Astrocyte (in vitro differentiated cells and primary cell): ENCODE results near the gene CA12. TPM values are rescaled to one million over a fixed set of nuclear protein-coding genes. Genes with fewer than 3 reads are reported as not detected.

ENCODE experiments used
- DNase-seq: peaks from one replicate; pipeline ENCODE4 v3.0.0-alpha.2; 2010; ENCODE audit warnings: low read depth
- FAIRE-seq: peaks from 2 replicates; lab custom pipeline; 2011; peaks lifted over from hg19 to GRCh38; lab: Jason Lieb, UNC
- H2AFZ ChIP-seq: 2 replicates; pipeline ENCODE4 v1.6.0; 2012; ENCODE audit warnings: low read depth, low read length, inconsistent platforms
- H3K27ac ChIP-seq: 2 replicates; pipeline ENCODE4 v1.5.1; 2011; ENCODE audit warnings: low read depth, low read length, inconsistent platforms
- H3K27me3 ChIP-seq: 2 replicates; pipeline ENCODE4 v1.6.0; 2011; ENCODE audit warnings: low read length, inconsistent platforms; ENCODE audit not compliant: insufficient read depth
- H3K36me3 ChIP-seq: 2 replicates; pipeline ENCODE4 v1.5.1; 2011; ENCODE audit warnings: low read length, inconsistent platforms; ENCODE audit not compliant: insufficient read depth
- H3K4me1 ChIP-seq: 2 replicates; pipeline ENCODE4 v1.5.1; 2011; ENCODE audit warnings: low read length, inconsistent platforms; ENCODE audit not compliant: insufficient read depth
- H3K4me2 ChIP-seq: 2 replicates; pipeline ENCODE4 v1.6.0; 2012; ENCODE audit warnings: low read length, inconsistent platforms
- H3K4me3 ChIP-seq: 2 replicates; pipeline ENCODE4 v1.5.1; 2011; ENCODE audit warnings: low read depth, mild to moderate bottlenecking, low read length, inconsistent platforms; ENCODE audit not compliant: insufficient read depth
- H3K79me2 ChIP-seq: 2 replicates; pipeline ENCODE4 v1.6.0; 2012; ENCODE audit warnings: mild to moderate bottlenecking, low read length, inconsistent platforms; ENCODE audit not compliant: insufficient read depth
- H3K9ac ChIP-seq: 2 replicates; pipeline ENCODE4 v1.6.0; 2012; ENCODE audit warnings: mild to moderate bottlenecking, low read length, inconsistent platforms
- H3K9me3 ChIP-seq: 2 replicates; pipeline ENCODE4 v1.5.1; 2012; ENCODE audit warnings: low read depth, mild to moderate bottlenecking, low read length, inconsistent platforms; ENCODE audit not compliant: insufficient read depth
- H4K20me1 ChIP-seq: 2 replicates; pipeline ENCODE4 v1.6.0; 2012; ENCODE audit warnings: low read length, inconsistent platforms; ENCODE audit not compliant: insufficient read depth
- H3K27ac Mint-ChIP-seq: one replicate; pipeline ENCODE4 v1.8.0; 2021; ENCODE audit warnings: mild to moderate bottlenecking, mixed read lengths; ENCODE audit not compliant: unreplicated experiment
- H3K27me3 Mint-ChIP-seq: one replicate; pipeline ENCODE4 v1.8.0; 2021; ENCODE audit warnings: low read depth, mixed read lengths; ENCODE audit not compliant: unreplicated experiment
- H3K36me3 Mint-ChIP-seq: one replicate; pipeline ENCODE4 v1.8.0; 2021; ENCODE audit warnings: low read depth, mixed read lengths; ENCODE audit not compliant: unreplicated experiment
- H3K4me1 Mint-ChIP-seq: one replicate; pipeline ENCODE4 v1.8.0; 2021; ENCODE audit warnings: low read depth, mixed read lengths; ENCODE audit not compliant: unreplicated experiment
- H3K4me3 Mint-ChIP-seq: one replicate; pipeline ENCODE4 v1.8.0; 2021; ENCODE audit warnings: mild to moderate bottlenecking, moderate library complexity, mixed read lengths; ENCODE audit not compliant: unreplicated experiment
- H3K9me3 Mint-ChIP-seq: one replicate; pipeline ENCODE4 v1.8.0; 2021; ENCODE audit warnings: mild to moderate bottlenecking, mixed read lengths; ENCODE audit not compliant: unreplicated experiment
- EZH2 ChIP-seq: IDR thresholded peaks from 2 replicates; pipeline ENCODE4 v1.6.1; 2012; ENCODE audit warnings: mild to moderate bottlenecking, low read length, inconsistent platforms; ENCODE audit not compliant: insufficient read depth
- total RNA-seq: library from RNA; stranded (reverse); gene quantifications from 2 replicates; pipeline ENCODE4 v1.2.1, GENCODE V29; 2021
- TF ChIP-seq, protein P1 (sequence below): IDR thresholded peaks from 2 replicates; pipeline ENCODE4 v1.5.1; 2011; ENCODE audit warnings: low read depth, mild to moderate bottlenecking, inconsistent platforms, low read length, moderate library complexity; ENCODE audit not compliant: insufficient read depth

The CA12 gene
- total RNA-seq, 1 donor from 2014 or later = 0.54 TPM

DNA sequence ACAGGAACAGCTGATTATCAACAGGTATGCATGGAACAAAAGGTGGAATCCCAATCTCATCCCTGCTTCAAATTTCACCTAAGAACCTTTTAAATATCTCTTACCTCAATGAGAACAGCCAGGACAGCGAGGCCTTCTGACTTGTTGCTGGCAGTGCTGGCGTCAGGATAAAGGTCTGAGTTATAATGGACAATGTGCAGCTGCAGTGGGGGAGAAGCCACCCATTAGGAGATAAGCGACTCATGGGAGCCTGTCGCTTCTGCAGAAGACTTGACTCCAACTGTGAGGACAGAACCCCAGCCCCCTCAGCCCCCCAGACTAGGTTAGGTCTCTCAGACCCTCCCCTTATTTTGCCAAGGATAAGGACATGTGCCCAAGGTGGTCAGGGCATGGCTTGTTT lies 39.7 kb downstream of the CA12 start:
- peaks cover 51% of the 10 kb centered on the region for H3K27me3 Mint-ChIP-seq
- H3K36me3 Mint-ChIP-seq = no peaks in the 10 kb centered on the region
- Histone ChIP-seq H3K4me3 (no peak overlapping the region), H3K79me2 (no peaks in the 10 kb centered on the region), H3K4me1 (peaks cover 19% of the 10 kb centered on the region), H3K9me3 (no peaks in the 10 kb centered on the region), H3K36me3 (no peaks in the 10 kb centered on the region), H4K20me1 (no peaks in the 10 kb centered on the region), H3K9ac (no peak overlapping the region), H3K27me3 (no peaks in the 10 kb centered on the region), H3K4me2 (no peak overlapping the region), H2AFZ (no peak overlapping the region), H3K27ac (no peak overlapping the region)
- no peak overlapping the region for H3K4me3 Mint-ChIP-seq
- no peak for FAIRE-seq
- peaks cover 2% of the 10 kb centered on the region for H3K9me3 Mint-ChIP-seq
- peaks cover 28% of the 10 kb centered on the region for H3K4me1 Mint-ChIP-seq
- no peak for DNase-seq
- no peak for TF ChIP-seq EZH2
- TF ChIP-seq, protein P1, sequence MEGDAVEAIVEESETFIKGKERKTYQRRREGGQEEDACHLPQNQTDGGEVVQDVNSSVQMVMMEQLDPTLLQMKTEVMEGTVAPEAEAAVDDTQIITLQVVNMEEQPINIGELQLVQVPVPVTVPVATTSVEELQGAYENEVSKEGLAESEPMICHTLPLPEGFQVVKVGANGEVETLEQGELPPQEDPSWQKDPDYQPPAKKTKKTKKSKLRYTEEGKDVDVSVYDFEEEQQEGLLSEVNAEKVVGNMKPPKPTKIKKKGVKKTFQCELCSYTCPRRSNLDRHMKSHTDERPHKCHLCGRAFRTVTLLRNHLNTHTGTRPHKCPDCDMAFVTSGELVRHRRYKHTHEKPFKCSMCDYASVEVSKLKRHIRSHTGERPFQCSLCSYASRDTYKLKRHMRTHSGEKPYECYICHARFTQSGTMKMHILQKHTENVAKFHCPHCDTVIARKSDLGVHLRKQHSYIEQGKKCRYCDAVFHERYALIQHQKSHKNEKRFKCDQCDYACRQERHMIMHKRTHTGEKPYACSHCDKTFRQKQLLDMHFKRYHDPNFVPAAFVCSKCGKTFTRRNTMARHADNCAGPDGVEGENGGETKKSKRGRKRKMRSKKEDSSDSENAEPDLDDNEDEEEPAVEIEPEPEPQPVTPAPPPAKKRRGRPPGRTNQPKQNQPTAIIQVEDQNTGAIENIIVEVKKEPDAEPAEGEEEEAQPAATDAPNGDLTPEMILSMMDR = no peak
- no peak overlapping the region for H3K27ac Mint-ChIP-seq

DNA sequence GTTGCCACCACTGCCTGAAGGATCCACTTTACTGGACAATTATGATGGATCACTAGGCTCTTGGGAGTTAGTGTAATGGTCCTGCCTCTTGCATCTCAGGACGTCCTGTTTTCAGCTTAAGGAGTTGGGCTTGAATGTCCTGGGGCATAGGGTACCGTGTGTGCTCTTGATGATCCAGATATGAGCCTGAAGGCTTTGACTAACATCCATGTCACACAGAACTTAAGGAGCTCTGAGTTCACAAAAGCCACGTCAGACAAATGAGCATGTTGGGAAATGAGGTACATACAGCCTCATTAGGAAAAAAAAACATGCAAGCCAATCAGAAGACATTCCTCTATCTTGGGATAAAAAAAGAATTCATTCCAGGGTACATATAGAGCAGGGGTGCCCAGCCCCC lies 40.8 kb downstream of the CA12 start:
- Mint-ChIP-seq H3K27ac (no peak overlapping the region), H3K9me3 (peaks cover 2% of the 10 kb centered on the region), H3K36me3 (no peaks in the 10 kb centered on the region), H3K4me1 (peaks cover 26% of the 10 kb centered on the region), H3K4me3 (no peak overlapping the region), H3K27me3 (peaks cover 52% of the 10 kb centered on the region)
- Histone ChIP-seq H4K20me1 (no peaks in the 10 kb centered on the region), H2AFZ (no peak overlapping the region), H3K4me1 (peaks cover 17% of the 10 kb centered on the region), H3K4me3 (no peak overlapping the region), H3K36me3 (no peaks in the 10 kb centered on the region), H3K27ac (no peak overlapping the region), H3K9me3 (no peaks in the 10 kb centered on the region), H3K9ac (no peak overlapping the region), H3K27me3 (no peaks in the 10 kb centered on the region), H3K4me2 (no peak overlapping the region), H3K79me2 (no peaks in the 10 kb centered on the region)
- TF ChIP-seq, protein P1 = no peak
- no peak for TF ChIP-seq EZH2
- DNase-seq (no peak), FAIRE-seq (no peak)

DNA sequence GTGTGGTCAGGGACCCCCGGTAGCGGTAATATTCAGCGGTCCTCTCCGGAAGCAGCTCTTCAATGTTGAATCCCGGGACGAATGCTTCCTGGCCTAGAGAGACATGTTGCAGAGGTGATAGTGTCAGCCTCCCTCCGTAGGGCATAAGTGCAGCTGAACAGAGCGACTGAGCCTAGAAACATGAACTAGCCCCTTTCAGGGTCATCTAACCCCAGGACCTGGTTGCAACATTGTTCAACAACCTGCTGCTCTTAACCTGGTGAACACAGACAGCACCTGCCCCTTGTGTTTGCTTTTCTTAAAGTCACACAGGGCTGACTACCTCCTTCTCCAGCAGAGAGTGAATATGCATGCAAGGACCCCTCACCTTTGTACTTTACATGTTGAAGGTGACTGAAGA lies 41.3 kb downstream of the CA12 start:
- no peaks in the 10 kb centered on the region for H4K20me1 ChIP-seq
- H3K79me2 ChIP-seq = no peaks in the 10 kb centered on the region
- H3K4me1 ChIP-seq = peaks cover 17% of the 10 kb centered on the region
- no peaks in the 10 kb centered on the region for H3K9me3 ChIP-seq
- H3K27ac ChIP-seq = no peak overlapping the region
- H3K27me3 Mint-ChIP-seq = peaks cover 53% of the 10 kb centered on the region
- H3K27me3 ChIP-seq = no peaks in the 10 kb centered on the region
- no peak overlapping the region for H3K4me2 ChIP-seq
- DNase-seq (no peak), FAIRE-seq (no peak)
- H3K4me3 ChIP-seq = no peak overlapping the region
- H3K9me3 Mint-ChIP-seq = peaks cover 2% of the 10 kb centered on the region
- no peaks in the 10 kb centered on the region for H3K36me3 Mint-ChIP-seq
- H3K27ac Mint-ChIP-seq = no peak overlapping the region
- H3K9ac ChIP-seq = no peak overlapping the region
- no peak overlapping the region for H3K4me3 Mint-ChIP-seq
- TF ChIP-seq, protein P1 = no peak
- TF ChIP-seq EZH2 = no peak
- H3K36me3 ChIP-seq = no peaks in the 10 kb centered on the region
- H2AFZ ChIP-seq = no peak overlapping the region
- peaks cover 26% of the 10 kb centered on the region for H3K4me1 Mint-ChIP-seq
